Activated naive CD4-positive, alpha-beta T cell treated with anti-CD3 and anti-CD28 coated beads for 36 hours (primary cell): Measurements from ENCODE around the gene RIMBP2. TPM values are rescaled to one million over a fixed set of nuclear protein-coding genes. Genes with fewer than 3 reads are reported as not detected.

Source experiments
- CTCF ChIA-PET: fragments of 350-600 bp; sonication (Branson Sonifier 250); formaldehyde crosslinking; loops from one replicate; lab custom pipeline; 2021; ENCODE audit warnings: antibody characterized with exemption; lab: Charles Lee
- DNase-seq: peaks from one replicate; pipeline ENCODE4 v3.0.0-alpha.2; 2020
- H3K27ac Mint-ChIP-seq: one replicate; pipeline ENCODE4 v1.8.0; 2021; ENCODE audit warnings: mild to moderate bottlenecking, mixed read lengths
- H3K27me3 Mint-ChIP-seq: one replicate; pipeline ENCODE4 v1.8.0; 2021; ENCODE audit warnings: low read depth, mixed read lengths
- H3K36me3 Mint-ChIP-seq: one replicate; pipeline ENCODE4 v1.8.0; 2021; ENCODE audit warnings: low read depth, mixed read lengths
- H3K4me1 Mint-ChIP-seq: one replicate; pipeline ENCODE4 v1.8.0; 2021; ENCODE audit warnings: low read depth, mixed read lengths
- H3K4me3 Mint-ChIP-seq: one replicate; pipeline ENCODE4 v1.8.0; 2021; ENCODE audit warnings: mild to moderate bottlenecking, moderate library complexity, mixed read lengths
- H3K9me3 Mint-ChIP-seq: one replicate; pipeline ENCODE4 v1.8.0; 2021; ENCODE audit warnings: mixed read lengths
- intact Hi-C: fragments of 100-400 bp; cut with micrococcal nuclease; formaldehyde crosslinking; loops from one replicate; pipeline ENCODE4 v1.15.1; 2023
- total RNA-seq, 2 experiments: library from RNA; stranded (reverse); gene quantifications; one replicate each; pipeline ENCODE4 v1.2.3, GENCODE V29; 2021

Gene RIMBP2
- total RNA-seq, 2 experiments from 2014 or later = not detected

GRCh38 chr12:130486146-130486435 is 230.0 kb downstream of the RIMBP2 start:
- H3K9me3 Mint-ChIP-seq = peaks cover 3% of the 10 kb centered on the region
- intact Hi-C loops = no loop called here
- H3K4me3 Mint-ChIP-seq = no peak overlapping the region
- DNase-seq = no peak
- H3K4me1 Mint-ChIP-seq = no peaks in the 10 kb centered on the region
- no peaks in the 10 kb centered on the region for H3K36me3 Mint-ChIP-seq
- CTCF ChIA-PET = no interaction called here
- no peak overlapping the region for H3K27ac Mint-ChIP-seq
- H3K27me3 Mint-ChIP-seq = peaks cover 5% of the 10 kb centered on the region

- intact Hi-C loops = no loop called here
- peaks cover 3% of the 10 kb centered on the region for H3K9me3 Mint-ChIP-seq
- H3K27ac Mint-ChIP-seq = no peak overlapping the region
- CTCF ChIA-PET = no interaction called here
- no peak for DNase-seq
- no peaks in the 10 kb centered on the region for H3K4me1 Mint-ChIP-seq
- peaks cover 5% of the 10 kb centered on the region for H3K27me3 Mint-ChIP-seq
- H3K36me3 Mint-ChIP-seq = no peaks in the 10 kb centered on the region
- H3K4me3 Mint-ChIP-seq = no peak overlapping the region
Observed at GRCh38 chr12:130485291-130486145, 230.6 kb downstream of the RIMBP2 start.

- CTCF ChIA-PET = no interaction called here
- Mint-ChIP-seq H3K9me3 (no peaks in the 10 kb centered on the region), H3K36me3 (no peaks in the 10 kb centered on the region)
Observed at GRCh38 chr12:130484221-130484620, 231.9 kb downstream of the RIMBP2 start.

GRCh38 chr12:130483616-130484180 is 232.4 kb downstream of the RIMBP2 start:
- Mint-ChIP-seq H3K9me3 (no peaks in the 10 kb centered on the region), H3K27ac (no peak overlapping the region), H3K4me3 (no peak overlapping the region), H3K27me3 (peaks cover 5% of the 10 kb centered on the region), H3K36me3 (no peaks in the 10 kb centered on the region), H3K4me1 (no peaks in the 10 kb centered on the region)
- CTCF ChIA-PET = no interaction called here
- intact Hi-C loops = no loop called here
- DNase-seq = no peak

More at GRCh38 chr12:130484221-130484620, 231.9 kb downstream of the RIMBP2 start:
- Mint-ChIP-seq H3K27me3 (peaks cover 5% of the 10 kb centered on the region), H3K4me3 (no peak overlapping the region), H3K27ac (no peak overlapping the region), H3K4me1 (no peaks in the 10 kb centered on the region)
- intact Hi-C loops = no loop called here
- no peak for DNase-seq

- Mint-ChIP-seq H3K27me3 (peaks cover 5% of the 10 kb centered on the region), H3K9me3 (no peaks in the 10 kb centered on the region), H3K4me1 (no peaks in the 10 kb centered on the region), H3K4me3 (no peak overlapping the region), H3K27ac (no peak overlapping the region), H3K36me3 (no peaks in the 10 kb centered on the region)
- CTCF ChIA-PET = no interaction called here
- DNase-seq = no peak
- intact Hi-C loops = no loop called here
Observed at GRCh38 chr12:130482448-130482847, 233.7 kb downstream of the RIMBP2 start.

GRCh38 chr12:130481392-130481879 is 234.7 kb downstream of the RIMBP2 start:
- no peaks in the 10 kb centered on the region for H3K9me3 Mint-ChIP-seq
- no peaks in the 10 kb centered on the region for H3K4me1 Mint-ChIP-seq
- no peak for DNase-seq
- CTCF ChIA-PET = no interaction called here
- no peak overlapping the region for H3K4me3 Mint-ChIP-seq
- H3K27ac Mint-ChIP-seq = no peak overlapping the region
- H3K36me3 Mint-ChIP-seq = no peaks in the 10 kb centered on the region
- H3K27me3 Mint-ChIP-seq = peaks cover 3% of the 10 kb centered on the region
- intact Hi-C loops = no loop called here

GRCh38 chr12:130480887-130481286 is 235.2 kb downstream of the RIMBP2 start:
- Mint-ChIP-seq H3K4me1 (no peaks in the 10 kb centered on the region), H3K9me3 (no peaks in the 10 kb centered on the region), H3K4me3 (no peak overlapping the region), H3K27me3 (peaks cover 3% of the 10 kb centered on the region), H3K27ac (no peak overlapping the region), H3K36me3 (no peaks in the 10 kb centered on the region)
- no peak for DNase-seq
- intact Hi-C loops = no loop called here
- CTCF ChIA-PET = no interaction called here

- H3K27me3 Mint-ChIP-seq = peaks cover 3% of the 10 kb centered on the region
- no peak overlapping the region for H3K4me3 Mint-ChIP-seq
- CTCF ChIA-PET = no interaction called here
- no peak for DNase-seq
- no peaks in the 10 kb centered on the region for H3K4me1 Mint-ChIP-seq
- intact Hi-C loops = no loop called here
- H3K27ac Mint-ChIP-seq = no peak overlapping the region
- no peaks in the 10 kb centered on the region for H3K9me3 Mint-ChIP-seq
- H3K36me3 Mint-ChIP-seq = no peaks in the 10 kb centered on the region
Observed at GRCh38 chr12:130480231-130480630, 235.9 kb downstream of the RIMBP2 start.

- H3K4me3 Mint-ChIP-seq = no peak overlapping the region
- no peaks in the 10 kb centered on the region for H3K36me3 Mint-ChIP-seq
- no peak overlapping the region for H3K27ac Mint-ChIP-seq
- no peaks in the 10 kb centered on the region for H3K4me1 Mint-ChIP-seq
- intact Hi-C loops = no loop called here
- H3K9me3 Mint-ChIP-seq = no peaks in the 10 kb centered on the region
- H3K27me3 Mint-ChIP-seq = peaks cover 3% of the 10 kb centered on the region
- no peak for DNase-seq
- CTCF ChIA-PET = no interaction called here
Observed at GRCh38 chr12:130479401-130480125, 236.5 kb downstream of the RIMBP2 start.

- no peaks in the 10 kb centered on the region for H3K9me3 Mint-ChIP-seq
- H3K27ac Mint-ChIP-seq = no peak overlapping the region
- CTCF ChIA-PET = no interaction called here
- DNase-seq = no peak
- H3K36me3 Mint-ChIP-seq = no peaks in the 10 kb centered on the region
- H3K4me1 Mint-ChIP-seq = no peaks in the 10 kb centered on the region
- peaks cover 3% of the 10 kb centered on the region for H3K27me3 Mint-ChIP-seq
- no peak overlapping the region for H3K4me3 Mint-ChIP-seq
- intact Hi-C loops = no loop called here
Observed at GRCh38 chr12:130478786-130479185, 237.3 kb downstream of the RIMBP2 start.

- no peaks in the 10 kb centered on the region for H3K36me3 Mint-ChIP-seq
- DNase-seq = no peak
- CTCF ChIA-PET = no interaction called here
- H3K4me3 Mint-ChIP-seq = no peak overlapping the region
- peaks cover 3% of the 10 kb centered on the region for H3K27me3 Mint-ChIP-seq
- H3K4me1 Mint-ChIP-seq = no peaks in the 10 kb centered on the region
- no peaks in the 10 kb centered on the region for H3K9me3 Mint-ChIP-seq
- no peak overlapping the region for H3K27ac Mint-ChIP-seq
- intact Hi-C loops = no loop called here
Observed at GRCh38 chr12:130477701-130478100, 238.4 kb downstream of the RIMBP2 start.

- Mint-ChIP-seq H3K36me3 (no peaks in the 10 kb centered on the region), H3K9me3 (no peaks in the 10 kb centered on the region), H3K27ac (no peak overlapping the region), H3K4me3 (no peak overlapping the region), H3K4me1 (no peaks in the 10 kb centered on the region), H3K27me3 (peaks cover 2% of the 10 kb centered on the region)
- intact Hi-C loops = no loop called here
- CTCF ChIA-PET = no interaction called here
- DNase-seq = no peak
Observed at GRCh38 chr12:130477266-130477665, 238.8 kb downstream of the RIMBP2 start.
